Esophagus muscularis mucosa (tissue), 4 donors: ENCODE results near the gene ITIH1. TPM values are rescaled to one million over a fixed set of nuclear protein-coding genes. Genes with fewer than 3 reads are reported as not detected.
"Not testable (repeated sequence)": the region's sequence is repeated elsewhere in the genome, so short reads cannot be mapped to it uniquely, and the experiment has no call there.

ENCODE experiments used
- DNase-seq: peaks from one replicate; pipeline ENCODE4 v3.0.0-alpha.2; 2017; ENCODE audit errors: extremely low spot score
- H3K27ac ChIP-seq, 4 donors: fragments of 200-600 bp; sonication (generic); replicated peaks in 1 of 4; 1 replicate in 3 of 4; 2 replicates in 1 of 4; pipeline ENCODE4 v1.5.1; 2016 to 2019; ENCODE audit warnings: mild to moderate bottlenecking in 1 of 4
- H3K27me3 ChIP-seq, 4 donors: fragments of 200-600 bp; sonication (generic); one replicate each; pipeline versions ENCODE4 v1.5.1 to v1.6.0; 2016 to 2019
- H3K36me3 ChIP-seq, 4 donors: fragments of 200-600 bp; sonication (generic); one replicate each; pipeline ENCODE4 v1.5.1; 2016 to 2019
- H3K4me1 ChIP-seq, 4 donors: fragments of 200-600 bp; sonication (generic); one replicate each; pipeline ENCODE4 v1.5.1; 2016 to 2019
- H3K4me3 ChIP-seq, 4 donors: fragments of 200-600 bp; sonication (generic); 1 replicate in 2 of 4; 2 replicates in 2 of 4; pipeline ENCODE4 v1.5.1; 2016 to 2019; ENCODE audit warnings: mild to moderate bottlenecking in 4 of 4, moderate library complexity in 1 of 4
- H3K9me3 ChIP-seq, 4 donors: fragments of 200-600 bp; sonication (generic); 1 replicate in 3 of 4; 2 replicates in 1 of 4; pipeline ENCODE4 v1.5.1; 2016 to 2019
- EP300 ChIP-seq: sonication (generic); formaldehyde crosslinking; IDR thresholded peaks from one replicate; pipeline ENCODE4 v1.6.1; 2017; ENCODE audit warnings: antibody characterized with exemption
- POLR2A ChIP-seq: fragments of 450-650 bp; IDR thresholded peaks from one replicate; pipeline ENCODE4 v1.6.1; 2017; ENCODE audit warnings: antibody characterized with exemption, moderate library complexity, mild to moderate bottlenecking, low read depth
- POLR2AphosphoS5 ChIP-seq, 2 donors: sonication (generic); formaldehyde crosslinking; IDR thresholded peaks; one replicate each; pipeline ENCODE4 v1.6.1; 2017; ENCODE audit warnings: antibody characterized with exemption in 2 of 2
- WGBS: methylation state at CpG from one replicate; pipeline ENCODE4 v1.1.5; 2018; 5-methylcytosine and 5-hydroxymethylcytosine counted together
- intact Hi-C: fragments of 100-400 bp; cut with DNase I; formaldehyde crosslinking; loops from one replicate; pipeline ENCODE4 v1.15.1; 2023
- total RNA-seq, 4 donors: library from RNA; depleted of rRNA; stranded (reverse); fragments of >200 nt; gene quantifications; one replicate each; pipeline versions ENCODE4 v1.1.0 to v1.2.1, GENCODE V29; 2016
- TF ChIP-seq, protein P1 (sequence below), 3 experiments: fragments of 200-600 bp in 2 of 3; fragments of 450-650 bp in 1 of 3; sonication (generic) in 2 of 3; IDR thresholded peaks; one replicate each; pipeline ENCODE4 v1.5.1; 2017 to 2019; ENCODE audit warnings: antibody characterized with exemption in 3 of 3, mild to moderate bottlenecking in 2 of 3, moderate library complexity in 1 of 3

ITIH1 gene
- total RNA-seq, 4 donors from 2014 or later = not detected

DNA sequence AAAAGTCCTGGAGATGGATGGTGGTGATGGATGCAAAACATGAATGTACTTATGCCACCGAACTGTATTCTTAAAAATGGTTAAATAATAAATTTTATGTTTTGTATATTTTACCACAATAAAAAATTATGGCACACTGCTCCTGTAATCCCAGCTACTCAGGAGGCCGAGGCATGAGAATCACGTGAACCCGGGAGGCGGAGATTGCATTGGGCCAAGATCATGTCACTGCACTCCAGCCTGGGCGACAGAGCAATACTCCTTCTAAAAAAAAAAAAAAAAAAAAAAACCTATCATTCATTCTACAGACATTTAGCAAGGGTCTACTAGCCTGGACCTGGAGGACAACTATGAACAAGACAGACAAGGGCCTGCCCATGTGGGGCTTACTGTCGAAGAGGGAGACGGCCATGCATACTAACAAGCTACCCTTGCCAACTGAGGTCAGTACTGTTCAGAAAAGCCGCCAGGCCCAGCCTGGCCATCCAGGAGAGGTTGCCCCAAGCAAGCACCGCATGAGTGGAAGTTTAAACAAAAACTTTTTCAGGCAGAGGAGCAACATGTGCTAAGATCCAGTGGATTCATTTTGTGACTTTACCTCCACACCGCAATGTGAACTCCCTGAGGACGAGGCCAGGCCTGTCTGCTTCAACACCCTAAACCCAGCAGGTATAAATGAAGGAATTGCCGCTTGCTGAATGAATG, 3.9 kb upstream of the ITIH1 start:
- DNase-seq = peak; percentile 80
- intact Hi-C loops = loop anchor here (5.0 to 10.0 kb wide), 4 partner anchors 74 to 301 kb away; partner anchors contain the start of gene STIMATE
- TF ChIP-seq, protein P1, sequence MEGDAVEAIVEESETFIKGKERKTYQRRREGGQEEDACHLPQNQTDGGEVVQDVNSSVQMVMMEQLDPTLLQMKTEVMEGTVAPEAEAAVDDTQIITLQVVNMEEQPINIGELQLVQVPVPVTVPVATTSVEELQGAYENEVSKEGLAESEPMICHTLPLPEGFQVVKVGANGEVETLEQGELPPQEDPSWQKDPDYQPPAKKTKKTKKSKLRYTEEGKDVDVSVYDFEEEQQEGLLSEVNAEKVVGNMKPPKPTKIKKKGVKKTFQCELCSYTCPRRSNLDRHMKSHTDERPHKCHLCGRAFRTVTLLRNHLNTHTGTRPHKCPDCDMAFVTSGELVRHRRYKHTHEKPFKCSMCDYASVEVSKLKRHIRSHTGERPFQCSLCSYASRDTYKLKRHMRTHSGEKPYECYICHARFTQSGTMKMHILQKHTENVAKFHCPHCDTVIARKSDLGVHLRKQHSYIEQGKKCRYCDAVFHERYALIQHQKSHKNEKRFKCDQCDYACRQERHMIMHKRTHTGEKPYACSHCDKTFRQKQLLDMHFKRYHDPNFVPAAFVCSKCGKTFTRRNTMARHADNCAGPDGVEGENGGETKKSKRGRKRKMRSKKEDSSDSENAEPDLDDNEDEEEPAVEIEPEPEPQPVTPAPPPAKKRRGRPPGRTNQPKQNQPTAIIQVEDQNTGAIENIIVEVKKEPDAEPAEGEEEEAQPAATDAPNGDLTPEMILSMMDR (IDR thresholded peaks at IDR 0.05) = no peak
- TF ChIP-seq EP300 (no peak), POLR2AphosphoS5 (IDR thresholded peaks at IDR 0.05) (no peak), POLR2A (no peak)

DNA sequence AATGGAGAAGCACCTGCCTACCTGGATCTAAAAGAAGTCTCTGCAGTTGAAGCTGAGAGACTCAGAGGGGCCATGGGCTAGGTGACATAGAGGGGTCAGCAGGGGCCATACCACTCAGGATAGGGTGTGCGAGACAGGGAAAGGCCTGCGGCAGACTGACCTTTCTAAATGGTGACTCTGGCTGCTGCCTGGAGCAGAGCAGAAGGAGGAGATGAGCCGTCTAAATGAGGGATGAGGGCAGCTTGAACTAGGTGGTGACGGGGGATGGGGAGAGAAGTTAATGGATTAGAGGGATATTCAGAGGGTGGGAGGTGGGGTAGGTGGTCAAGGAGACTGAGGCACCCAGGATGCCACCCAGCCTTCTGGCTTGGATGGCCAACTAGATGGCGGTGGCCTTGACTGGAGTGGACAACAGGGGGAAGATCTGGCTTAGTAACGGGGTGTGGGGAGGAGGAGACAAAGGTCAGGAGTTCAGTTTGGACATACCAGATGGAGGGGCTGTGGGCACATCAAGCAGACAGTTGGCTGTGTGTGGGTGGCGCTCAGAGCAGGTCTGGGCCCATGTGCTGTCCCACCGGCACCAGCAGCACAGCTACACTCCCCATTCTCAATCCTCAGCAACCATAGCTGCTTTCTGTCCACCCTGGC, 3.2 kb upstream of the ITIH1 start:
- H3K36me3 ChIP-seq = no peaks in the 10 kb centered on the region
- no peaks in the 10 kb centered on the region for H3K27me3 ChIP-seq
- no peak overlapping the region for H3K4me3 ChIP-seq
- TF ChIP-seq POLR2AphosphoS5 (IDR thresholded peaks at IDR 0.05) (no peak), POLR2A (no peak), EP300 (no peak)
- TF ChIP-seq, protein P1 (IDR thresholded peaks at IDR 0.05) = no peak
- DNase-seq = no peak
- intact Hi-C loops = loop anchor here (5.0 to 10.0 kb wide), 4 partner anchors 73 to 301 kb away; partner anchors contain the start of gene STIMATE
- H3K9me3 ChIP-seq = no peaks in the 10 kb centered on the region
- H3K4me1 ChIP-seq = peaks cover 13 to 17% (median 16%) of the 10 kb centered on the region in 4 donors
- H3K27ac ChIP-seq = no peak overlapping the region
- WGBS = 84% methylated on average over 8 of the region's 8 CpGs

More for the DNA sequence above, 3.9 kb upstream of the ITIH1 start:
- WGBS = 91% methylated on average over 13 of the region's 13 CpGs
- no peaks in the 10 kb centered on the region for H3K27me3 ChIP-seq
- no peak overlapping the region for H3K4me3 ChIP-seq
- no peaks in the 10 kb centered on the region for H3K36me3 ChIP-seq
- peaks cover 13 to 21% (median 19%) of the 10 kb centered on the region in 4 donors for H3K4me1 ChIP-seq
- H3K9me3 ChIP-seq = no peaks in the 10 kb centered on the region
- no peak overlapping the region for H3K27ac ChIP-seq

GRCh38 chr3:52774901-52775864, 2.2 kb upstream of the ITIH1 start:
- Histone ChIP-seq H3K36me3 (no peaks in the 10 kb centered on the region), H3K9me3 (no peaks in the 10 kb centered on the region), H3K4me3 (no peak overlapping the region), H3K27ac (no peak overlapping the region), H3K27me3 (no peaks in the 10 kb centered on the region), H3K4me1 (peaks cover 4 to 7% (median 6%) of the 10 kb centered on the region in 4 donors)
- TF ChIP-seq POLR2A = no peak
- TF ChIP-seq EP300 = no peak
- TF ChIP-seq, protein P1 (IDR thresholded peaks at IDR 0.05) = no peak
- no peak for TF ChIP-seq POLR2AphosphoS5 (IDR thresholded peaks at IDR 0.05)
- intact Hi-C loops = loop anchor here (5.0 to 10.0 kb wide), 4 partner anchors 72 to 300 kb away; partner anchors contain the start of gene STIMATE
- DNase-seq = peak; percentile 77
- WGBS = 54% methylated on average over 6 of the region's 6 CpGs

GRCh38 chr3:52775877-52776276, 1.5 kb upstream of the ITIH1 start:
- Histone ChIP-seq H3K4me1 (peaks cover 4 to 6% (median 6%) of the 10 kb centered on the region in 4 donors), H3K27ac (no peak overlapping the region), H3K27me3 (no peaks in the 10 kb centered on the region), H3K4me3 (no peak overlapping the region), H3K9me3 (no peaks in the 10 kb centered on the region), H3K36me3 (no peaks in the 10 kb centered on the region)
- TF ChIP-seq POLR2AphosphoS5 (IDR thresholded peaks at IDR 0.05) (no peak), EP300 (no peak), POLR2A (no peak)
- TF ChIP-seq, protein P1 (IDR thresholded peaks at IDR 0.05) = no peak
- DNase-seq = no peak
- intact Hi-C loops = loop anchor here (10.0 kb wide), 3 partner anchors 119 to 299 kb away; partner anchors contain the start of gene STIMATE
- 38% methylated on average over 8 of the region's 8 CpGs for WGBS

DNA sequence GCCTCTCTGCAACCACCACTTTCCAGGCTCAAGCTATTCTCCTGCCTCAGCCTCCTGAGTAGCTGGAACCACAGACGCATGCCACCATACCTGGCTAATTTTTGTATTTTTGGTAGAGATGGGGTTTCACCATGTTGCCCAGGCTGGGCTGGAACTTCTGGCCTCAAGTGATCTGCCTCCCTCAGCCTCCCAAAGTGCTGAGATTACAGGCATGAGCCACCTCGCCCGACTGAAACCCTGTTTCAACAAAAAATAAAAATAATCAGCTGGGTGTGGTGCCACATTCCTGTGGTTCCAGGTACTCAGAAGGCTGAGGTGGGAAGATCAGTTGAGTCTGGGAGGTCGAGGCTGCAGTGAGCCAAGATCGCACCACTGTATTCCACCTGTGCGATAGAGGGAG, 913 bp upstream of the ITIH1 start:
- intact Hi-C loops = loop anchor here (10.0 kb wide), 3 partner anchors 118 to 298 kb away; partner anchors contain the start of gene STIMATE
- DNase-seq = peak; percentile 64
- H3K4me3 ChIP-seq, H3K9me3 ChIP-seq, H3K4me1 ChIP-seq, H3K27ac ChIP-seq, H3K36me3 ChIP-seq, H3K27me3 ChIP-seq: not testable (repeated sequence)
- WGBS = 89% methylated on average over 6 of the region's 6 CpGs
